ENCODE data around the gene CD3D.

Gene CD3D

DNA sequence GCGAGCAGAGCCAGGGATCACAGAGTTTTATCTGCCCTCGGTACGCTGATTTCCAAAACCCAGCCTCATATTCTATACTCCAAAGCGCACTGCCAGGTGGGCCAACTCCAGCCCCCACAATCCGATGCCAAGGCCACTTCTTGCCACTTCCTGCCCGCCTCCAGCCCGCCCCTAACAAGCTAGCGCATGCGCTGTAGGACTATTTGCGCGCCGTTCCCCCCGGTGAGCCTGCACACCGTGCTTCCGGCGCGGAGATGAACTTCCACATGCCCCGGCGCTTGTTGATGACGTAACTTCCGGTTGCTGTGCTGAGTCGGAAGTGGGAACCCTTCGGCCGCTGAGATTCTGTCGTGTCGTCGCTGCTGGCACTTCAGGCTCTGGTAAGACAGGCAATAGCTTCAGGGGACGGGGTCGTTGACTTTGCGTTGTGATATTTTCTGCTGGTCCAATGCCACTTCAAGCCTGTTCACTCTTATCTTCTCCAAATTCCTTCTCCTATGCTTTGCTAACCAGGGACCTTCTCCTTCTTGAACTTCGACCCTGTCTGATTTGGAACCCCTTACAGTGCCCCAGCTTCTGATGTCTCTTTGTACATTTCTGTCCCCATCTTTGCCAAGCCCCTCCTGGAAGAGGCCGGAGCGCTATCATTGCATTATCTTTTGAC is 16.9 kb upstream of the CD3D start, which contains the start of gene UBE4A:
Gene UBE4A, plus strand, starts transcription at position 306 of the 664 bp plus-strand sequence. CDS start 5,481 bp downstream, outside the sequence.
- TF ChIP-seq, protein P1, sequence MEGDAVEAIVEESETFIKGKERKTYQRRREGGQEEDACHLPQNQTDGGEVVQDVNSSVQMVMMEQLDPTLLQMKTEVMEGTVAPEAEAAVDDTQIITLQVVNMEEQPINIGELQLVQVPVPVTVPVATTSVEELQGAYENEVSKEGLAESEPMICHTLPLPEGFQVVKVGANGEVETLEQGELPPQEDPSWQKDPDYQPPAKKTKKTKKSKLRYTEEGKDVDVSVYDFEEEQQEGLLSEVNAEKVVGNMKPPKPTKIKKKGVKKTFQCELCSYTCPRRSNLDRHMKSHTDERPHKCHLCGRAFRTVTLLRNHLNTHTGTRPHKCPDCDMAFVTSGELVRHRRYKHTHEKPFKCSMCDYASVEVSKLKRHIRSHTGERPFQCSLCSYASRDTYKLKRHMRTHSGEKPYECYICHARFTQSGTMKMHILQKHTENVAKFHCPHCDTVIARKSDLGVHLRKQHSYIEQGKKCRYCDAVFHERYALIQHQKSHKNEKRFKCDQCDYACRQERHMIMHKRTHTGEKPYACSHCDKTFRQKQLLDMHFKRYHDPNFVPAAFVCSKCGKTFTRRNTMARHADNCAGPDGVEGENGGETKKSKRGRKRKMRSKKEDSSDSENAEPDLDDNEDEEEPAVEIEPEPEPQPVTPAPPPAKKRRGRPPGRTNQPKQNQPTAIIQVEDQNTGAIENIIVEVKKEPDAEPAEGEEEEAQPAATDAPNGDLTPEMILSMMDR (IDR thresholded peaks at IDR 0.05; ENCODE audit: low read depth, low read length, missing control alignments): no peak
- in situ Hi-C loops (cut with HindIII; ENCODE audit: low sequenced_read_pairs): no loop called here
- DNase-seq (ENCODE audit: low read depth): peak; percentile 85
- H3K4me3 ChIP-seq (ENCODE audit: low read depth, low read length): peak within 1 kb of the TSS; percentile 88

DNA sequence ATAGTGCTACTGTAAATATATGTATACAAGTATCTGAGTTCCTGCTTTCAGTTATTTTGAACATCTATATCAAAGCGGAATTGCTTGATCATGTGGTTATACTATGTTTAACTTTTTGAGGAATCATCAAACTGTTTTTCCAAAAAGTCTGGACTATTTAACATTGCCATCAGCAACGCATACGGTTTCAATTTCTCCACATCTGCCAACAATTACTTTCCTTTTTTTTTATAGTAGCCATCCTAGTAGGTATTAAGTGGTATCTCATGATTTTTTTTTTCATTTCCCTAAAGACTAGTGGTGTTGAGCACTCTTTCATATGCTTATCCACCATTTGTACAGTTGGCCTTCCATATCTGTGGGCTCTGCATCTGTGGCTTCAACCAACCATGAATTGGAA is 15.6 kb upstream of the CD3D start:
- in situ Hi-C loops (cut with HindIII; ENCODE audit: low sequenced_read_pairs): no loop called here
- H3K4me3 ChIP-seq (ENCODE audit: low read depth, low read length): no peak overlapping the region
- TF ChIP-seq, protein P1 (IDR thresholded peaks at IDR 0.05; ENCODE audit: low read depth, low read length, missing control alignments): no peak
- no peak for DNase-seq (ENCODE audit: low read depth)

DNA sequence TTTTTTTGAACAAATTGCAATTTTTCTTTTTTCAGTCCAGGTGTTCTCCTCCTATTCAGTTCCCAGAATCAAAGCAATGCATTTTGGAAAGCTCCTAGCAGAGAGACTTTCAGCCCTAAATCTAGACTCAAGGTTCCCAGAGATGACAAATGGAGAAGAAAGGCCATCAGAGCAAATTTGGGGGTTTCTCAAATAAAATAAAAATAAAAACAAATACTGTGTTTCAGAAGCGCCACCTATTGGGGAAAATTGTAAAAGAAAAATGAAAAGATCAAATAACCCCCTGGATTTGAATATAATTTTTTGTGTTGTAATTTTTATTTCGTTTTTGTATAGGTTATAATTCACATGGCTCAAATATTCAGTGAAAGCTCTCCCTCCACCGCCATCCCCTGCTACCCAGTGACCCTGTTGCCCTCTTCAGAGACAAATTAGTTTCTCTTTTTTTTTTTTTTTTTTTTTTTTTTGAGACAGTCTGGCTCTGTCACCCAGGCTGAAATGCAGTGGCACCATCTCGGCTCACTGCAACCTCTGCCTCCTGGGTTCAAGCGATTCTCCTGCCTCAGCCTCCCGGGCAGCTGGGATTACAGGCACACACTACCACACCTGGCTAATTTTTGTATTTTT is 10.7 kb upstream of the CD3D start:
- H3K4me3 ChIP-seq (ENCODE audit: low read depth, low read length): no peak overlapping the region
- TF ChIP-seq, protein P1 (IDR thresholded peaks at IDR 0.05; ENCODE audit: low read depth, low read length, missing control alignments): peak; percentile 37
- no peak for DNase-seq (ENCODE audit: low read depth)
- in situ Hi-C loops (cut with HindIII; ENCODE audit: low sequenced_read_pairs): no loop called here

DNA sequence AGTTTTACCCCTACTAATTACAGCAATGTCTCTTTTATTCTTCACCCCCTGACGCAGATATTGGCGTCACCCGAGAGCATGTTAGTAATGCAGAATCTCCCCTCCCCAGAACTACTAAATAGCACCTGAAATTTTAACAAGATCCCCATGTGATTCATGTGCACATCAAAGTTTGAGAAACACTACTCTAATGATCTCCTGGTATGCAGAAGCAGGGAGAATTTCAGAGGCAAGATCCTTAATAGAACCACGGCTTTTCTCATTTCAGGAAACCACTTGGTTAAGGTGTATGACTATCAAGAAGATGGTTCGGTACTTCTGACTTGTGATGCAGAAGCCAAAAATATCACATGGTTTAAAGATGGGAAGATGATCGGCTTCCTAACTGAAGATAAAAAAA is 7.0 kb upstream of the CD3D start:
- no peak for DNase-seq (ENCODE audit: low read depth)
- TF ChIP-seq, protein P1 (IDR thresholded peaks at IDR 0.05; ENCODE audit: low read depth, low read length, missing control alignments): no peak
- H3K4me3 ChIP-seq (ENCODE audit: low read depth, low read length): no peak overlapping the region
- in situ Hi-C loops (cut with HindIII; ENCODE audit: low sequenced_read_pairs): no loop called here

DNA sequence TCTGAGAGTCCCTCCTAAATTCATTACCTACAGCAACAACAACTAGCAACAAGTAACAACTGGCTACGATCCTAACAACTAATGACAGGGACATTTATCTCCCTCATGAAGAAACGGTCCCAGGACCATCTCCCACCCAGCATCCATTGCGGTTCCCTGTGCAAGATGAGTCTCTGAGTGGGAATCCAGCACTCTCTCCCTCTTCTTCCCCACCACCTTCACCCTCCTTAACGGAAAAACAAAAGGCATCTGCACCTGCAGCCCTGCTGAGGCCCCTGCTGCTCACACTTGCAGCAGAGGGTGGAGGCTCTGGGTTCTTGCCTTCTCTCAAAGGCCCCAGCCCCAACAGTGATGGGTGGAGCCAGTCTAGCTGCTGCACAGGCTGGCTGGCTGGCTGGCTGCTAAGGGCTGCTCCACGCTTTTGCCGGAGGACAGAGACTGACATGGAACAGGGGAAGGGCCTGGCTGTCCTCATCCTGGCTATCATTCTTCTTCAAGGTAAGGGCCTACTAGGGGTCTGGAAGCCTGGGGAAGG is 1.5 kb upstream of the CD3D start, which contains the start of gene CD3G:
Gene CD3G, plus strand, starts transcription at position 364 of the 535 bp plus-strand sequence. Its CDS starts 80 bp downstream, at position 444.
- in situ Hi-C loops (cut with HindIII; ENCODE audit: low sequenced_read_pairs): no loop called here
- no peak for DNase-seq (ENCODE audit: low read depth)
- no peak within 1 kb of the TSS for H3K4me3 ChIP-seq (ENCODE audit: low read depth, low read length)
- TF ChIP-seq, protein P1 (IDR thresholded peaks at IDR 0.05; ENCODE audit: low read depth, low read length, missing control alignments): no peak

DNA sequence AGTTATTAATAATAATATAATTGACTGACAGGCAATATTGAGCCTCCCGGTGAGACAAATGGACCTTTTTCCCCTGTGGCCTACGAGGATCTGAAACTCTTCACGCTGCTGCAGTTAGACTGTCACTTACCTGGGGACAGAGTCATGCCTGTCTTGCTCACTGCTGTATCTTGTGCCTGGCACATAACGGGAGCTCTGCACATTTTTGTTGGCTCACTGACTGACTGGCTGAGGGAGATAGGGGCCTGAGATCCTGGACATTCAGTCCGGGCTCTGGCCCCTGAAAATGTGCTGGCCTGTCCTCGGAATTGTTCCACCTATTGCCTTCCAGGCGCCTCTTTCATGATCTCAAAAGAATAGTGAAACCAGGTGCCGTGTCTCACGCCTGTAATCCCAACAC is 743 bp upstream of the CD3D start:
- TF ChIP-seq, protein P1 (IDR thresholded peaks at IDR 0.05; ENCODE audit: low read depth, low read length, missing control alignments): no peak
- in situ Hi-C loops (cut with HindIII; ENCODE audit: low sequenced_read_pairs): no loop called here
- no peak for DNase-seq (ENCODE audit: low read depth)
- H3K4me3 ChIP-seq (ENCODE audit: low read depth, low read length): no peak overlapping the region

Data from astrocyte of the cerebellum (primary cell).